Measurements from ENCODE around the gene FAM174B. TPM values are rescaled to one million over a fixed set of nuclear protein-coding genes. Genes with fewer than 3 reads are reported as not detected.

Gene FAM174B
- total RNA-seq, 4 donors from 2014 or later, result 51.9 to 69.4 (median 61.4) TPM

- Histone ChIP-seq H3K4me3 (replicated peaks in 1 of 3) (no peak overlapping the region), H3K9me3 (no peaks in the 10 kb centered on the region), H3K36me3 (no peaks in the 10 kb centered on the region), H3K27ac (peak overlapping the region; percentile 86 to 96 (median 95)), H3K27me3 (no peaks in the 10 kb centered on the region), H3K4me1 (peaks cover 28 to 36% of the 10 kb centered on the region in 2 donors)
- intact Hi-C loops (cut with DNase I), result no loop called here
- TF ChIP-seq CTCF (IDR thresholded peaks at IDR 0.05) (no peak), POLR2A (IDR thresholded peaks at IDR 0.05) (peak in 1 of 2 donors; percentile 73)
- peak; percentile 85 to 88 for DNase-seq
- 69 to 70% methylated on average over 9 of the region's 9 CpGs for WGBS, 2 donors
Observed at GRCh38 chr15:92606126-92606835, 49.3 kb downstream of the FAM174B start.

- Histone ChIP-seq H3K27me3 (no peaks in the 10 kb centered on the region), H3K36me3 (no peaks in the 10 kb centered on the region), H3K4me1 (peaks cover 28 to 36% of the 10 kb centered on the region in 2 donors), H3K9me3 (no peaks in the 10 kb centered on the region), H3K4me3 (replicated peaks in 1 of 3) (no peak overlapping the region), H3K27ac (peak overlapping the region; percentile 86 to 96 (median 95))
- peak; percentile 81 to 87 for DNase-seq
- intact Hi-C loops (cut with DNase I), result no loop called here
- WGBS, 2 donors, result 41 to 43% methylated on average over 13 to 14 of the region's 14 CpGs
- TF ChIP-seq CTCF (IDR thresholded peaks at IDR 0.05), result no peak
- peak in 1 of 2 donors; percentile 71 for TF ChIP-seq POLR2A (IDR thresholded peaks at IDR 0.05)
Observed at GRCh38 chr15:92605225-92605944, 50.2 kb downstream of the FAM174B start.

GRCh38 chr15:92603743-92604470, 51.7 kb downstream of the FAM174B start:
- intact Hi-C loops (cut with DNase I), result loop anchor here (5.0 kb wide), 1 partner anchor 72 kb away; no protein-coding TSS in a partner anchor
- no peaks in the 10 kb centered on the region for H3K27me3 ChIP-seq
- TF ChIP-seq POLR2A (IDR thresholded peaks at IDR 0.05) (no peak), CTCF (IDR thresholded peaks at IDR 0.05) (no peak)
- no peaks in the 10 kb centered on the region for H3K9me3 ChIP-seq
- H3K36me3 ChIP-seq, result no peaks in the 10 kb centered on the region
- no peak overlapping the region for H3K4me3 ChIP-seq (replicated peaks in 1 of 3)
- H3K27ac ChIP-seq, result peak overlapping the region in 2 of 3 donors; percentile 86 to 96
- WGBS, 2 donors, result 79 to 86% methylated on average over 5 of the region's 5 CpGs
- no peak for DNase-seq
- peaks cover 28 to 36% of the 10 kb centered on the region in 2 donors for H3K4me1 ChIP-seq

- no peaks in the 10 kb centered on the region for H3K9me3 ChIP-seq
- no peak for TF ChIP-seq POLR2A (IDR thresholded peaks at IDR 0.05)
- TF ChIP-seq CTCF (IDR thresholded peaks at IDR 0.05), result no peak
- no peak overlapping the region for H3K27ac ChIP-seq
- H3K4me3 ChIP-seq (replicated peaks in 1 of 3), result no peak overlapping the region
- intact Hi-C loops (cut with DNase I), result loop anchor here (5.0 kb wide), 1 partner anchor 71 kb away; no protein-coding TSS in a partner anchor
- DNase-seq, result no peak
- 96% methylated on average over 5 of the region's 5 CpGs for WGBS, 2 donors
- H3K4me1 ChIP-seq, result peaks cover 28 to 30% of the 10 kb centered on the region in 2 donors
- no peaks in the 10 kb centered on the region for H3K27me3 ChIP-seq
- no peaks in the 10 kb centered on the region for H3K36me3 ChIP-seq
Observed at GRCh38 chr15:92603278-92603677, 52.3 kb downstream of the FAM174B start.

Data from thyroid gland (tissue), 4 donors.